HepG2 (cell line): ENCODE results near the gene KHK. TPM values are rescaled to one million over a fixed set of nuclear protein-coding genes. Genes with fewer than 3 reads are reported as not detected.

Source experiments
- polyA plus RNA-seq, 8 experiments: library from polyadenylated mRNA; depleted of rRNA in 3 of 8; stranded (reverse) in 7 of 8; unstranded in 1 of 8; fragments of >200 nt; fragmentation: Illumina TruSeq in 4 of 8; extraction: Trizol in 4 of 8; gene quantifications; 2 replicates each; pipeline versions ENCODE4 v1.2.1 to v1.2.3, GENCODE V29; 2011 to 2016; ENCODE audit warnings: low read depth in 4 of 8, missing spikeins in 1 of 8, mixed read lengths in 1 of 8; ENCODE audit not compliant: insufficient read depth in 1 of 8
- total RNA-seq, 5 experiments: library from RNA; depleted of rRNA; stranded (reverse); fragments of >200 nt; fragmentation: Illumina TruSeq; extraction: Trizol; gene quantifications; 2 replicates each; pipeline ENCODE4 v1.2.3, GENCODE V29; 2016; ENCODE audit warnings: low read depth in 1 of 5

The KHK gene
- total and polyA plus RNA-seq, 2 of the 13 experiments (the other 11 are each of a cell fraction or from before 2014, with no cell fraction given), result 40.9 to 99.2 TPM

Other genes starting within 250 kb of the KHK start
- gene DPYSL5, start 238.6 kb upstream of the KHK start, total RNA-seq (2016; rRNA removed; fragmentation: Illumina TruSeq; extraction: Trizol), result not detected in 2 replicates
- gene DPYSL5, start 238.6 kb upstream of the KHK start, polyA plus RNA-seq (2011; rRNA removed), result 0.03 and 0.15 TPM in 2 replicates
- gene MAPRE3, start 116.1 kb upstream of the KHK start, total RNA-seq (2016; rRNA removed; fragmentation: Illumina TruSeq; extraction: Trizol), result 0.20 and 0.31 TPM in 2 replicates
- 0.73 and 0.91 TPM in 2 replicates for gene MAPRE3, start 116.1 kb upstream of the KHK start, polyA plus RNA-seq (2011; rRNA removed)
- gene TMEM214, start 53.8 kb upstream of the KHK start, total RNA-seq (2016; rRNA removed; fragmentation: Illumina TruSeq; extraction: Trizol), result 28.0 and 58.3 TPM in 2 replicates
- 132 and 137 TPM in 2 replicates for gene TMEM214, start 53.8 kb upstream of the KHK start, polyA plus RNA-seq (2011; rRNA removed)
- 48.6 and 55.9 TPM in 2 replicates for gene AGBL5, start 35.1 kb upstream of the KHK start, total RNA-seq (2016; rRNA removed; fragmentation: Illumina TruSeq; extraction: Trizol)
- gene AGBL5, start 35.1 kb upstream of the KHK start, polyA plus RNA-seq (2011; rRNA removed), result 63.6 and 73.3 TPM in 2 replicates
- gene OST4, start 15.1 kb upstream of the KHK start, total RNA-seq (2016; rRNA removed; fragmentation: Illumina TruSeq; extraction: Trizol), result 498 and 508 TPM in 2 replicates
- 491 and 584 TPM in 2 replicates for gene OST4, start 15.1 kb upstream of the KHK start, polyA plus RNA-seq (2011; rRNA removed)
- 4.0 and 9.7 TPM in 2 replicates for gene EMILIN1, start 8.2 kb upstream of the KHK start, total RNA-seq (2016; rRNA removed; fragmentation: Illumina TruSeq; extraction: Trizol)
- 8.1 and 13.1 TPM in 2 replicates for gene EMILIN1, start 8.2 kb upstream of the KHK start, polyA plus RNA-seq (2011; rRNA removed)
- 7.0 and 13.9 TPM in 2 replicates for gene CGREF1, start 32.4 kb downstream of the KHK start, total RNA-seq (2016; rRNA removed; fragmentation: Illumina TruSeq; extraction: Trizol)
- gene CGREF1, start 32.4 kb downstream of the KHK start, polyA plus RNA-seq (2011; rRNA removed), result 23.4 and 30.8 TPM in 2 replicates
- 0.04 TPM in 1 of 2 replicates, not detected in the other for gene ABHD1, start 37.0 kb downstream of the KHK start, total RNA-seq (2016; rRNA removed; fragmentation: Illumina TruSeq; extraction: Trizol)
- 0.81 and 0.85 TPM in 2 replicates for gene ABHD1, start 37.0 kb downstream of the KHK start, polyA plus RNA-seq (2011; rRNA removed)
- gene PREB, start 47.9 kb downstream of the KHK start, total RNA-seq (2016; rRNA removed; fragmentation: Illumina TruSeq; extraction: Trizol), result 112 and 119 TPM in 2 replicates
- 192 and 208 TPM in 2 replicates for gene PREB, start 47.9 kb downstream of the KHK start, polyA plus RNA-seq (2011; rRNA removed)
- not detected in 2 replicates for gene PRR30, start 52.6 kb downstream of the KHK start, total RNA-seq (2016; rRNA removed; fragmentation: Illumina TruSeq; extraction: Trizol)
- gene PRR30, start 52.6 kb downstream of the KHK start, polyA plus RNA-seq (2011; rRNA removed), result not detected in 2 replicates
- gene TCF23, start 62.2 kb downstream of the KHK start, total RNA-seq (2016; rRNA removed; fragmentation: Illumina TruSeq; extraction: Trizol), result 0.02 and 0.04 TPM in 2 replicates
- 1.4 TPM in 2 replicates for gene TCF23, start 62.2 kb downstream of the KHK start, polyA plus RNA-seq (2011; rRNA removed)
- 130 and 207 TPM in 2 replicates for gene ATRAID, start 125.3 kb downstream of the KHK start, total RNA-seq (2016; rRNA removed; fragmentation: Illumina TruSeq; extraction: Trizol)
- 280 and 382 TPM in 2 replicates for gene ATRAID, start 125.3 kb downstream of the KHK start, polyA plus RNA-seq (2011; rRNA removed)
- gene SLC5A6, start 125.5 kb downstream of the KHK start, total RNA-seq (2016; rRNA removed; fragmentation: Illumina TruSeq; extraction: Trizol), result 73.9 and 135 TPM in 2 replicates
- 417 and 462 TPM in 2 replicates for gene SLC5A6, start 125.5 kb downstream of the KHK start, polyA plus RNA-seq (2011; rRNA removed)
- gene CAD, start 130.6 kb downstream of the KHK start, total RNA-seq (2016; rRNA removed; fragmentation: Illumina TruSeq; extraction: Trizol), result 21.5 and 21.7 TPM in 2 replicates
- gene CAD, start 130.6 kb downstream of the KHK start, polyA plus RNA-seq (2011; rRNA removed), result 37.0 and 43.1 TPM in 2 replicates
- 0.38 TPM in 1 of 2 replicates, not detected in the other for gene SLC30A3, start 176.3 kb downstream of the KHK start, total RNA-seq (2016; rRNA removed; fragmentation: Illumina TruSeq; extraction: Trizol)
- 0.79 and 1.0 TPM in 2 replicates for gene SLC30A3, start 176.3 kb downstream of the KHK start, polyA plus RNA-seq (2011; rRNA removed)
- not detected in 2 replicates for gene DNAJC5G, start 188.7 kb downstream of the KHK start, total RNA-seq (2016; rRNA removed; fragmentation: Illumina TruSeq; extraction: Trizol)
- 0.05 and 0.07 TPM in 2 replicates for gene DNAJC5G, start 188.7 kb downstream of the KHK start, polyA plus RNA-seq (2011; rRNA removed)
- gene TRIM54, start 195.7 kb downstream of the KHK start, total RNA-seq (2016; rRNA removed; fragmentation: Illumina TruSeq; extraction: Trizol), result 0.07 TPM in 1 of 2 replicates, not detected in the other
- gene TRIM54, start 195.7 kb downstream of the KHK start, polyA plus RNA-seq (2011; rRNA removed), result 0.13 and 0.14 TPM in 2 replicates
- 0.36 and 1.2 TPM in 2 replicates for gene UCN, start 221.7 kb downstream of the KHK start, total RNA-seq (2016; rRNA removed; fragmentation: Illumina TruSeq; extraction: Trizol)
- gene UCN, start 221.7 kb downstream of the KHK start, polyA plus RNA-seq (2011; rRNA removed), result 2.3 and 2.6 TPM in 2 replicates
- 37.0 and 48.9 TPM in 2 replicates for gene MPV17, start 236.3 kb downstream of the KHK start, total RNA-seq (2016; rRNA removed; fragmentation: Illumina TruSeq; extraction: Trizol)
- 119 and 129 TPM in 2 replicates for gene MPV17, start 236.3 kb downstream of the KHK start, polyA plus RNA-seq (2011; rRNA removed)